HL-60 (cell line): Measurements from ENCODE around the gene SEC24A.

Experiments used
- DNase-seq, 2 experiments: peaks; one replicate each; pipeline ENCODE4 v3.0.0-alpha.2; 2010 to 2020; ENCODE audit warnings: low read depth in 1 of 2, low spot score in 1 of 2
- H3K27ac ChIP-seq: fragments of 250-450 bp; sonication (Bioruptor Pico); replicated peaks from 2 replicates; pipeline ENCODE4 v1.5.1; 2020; ENCODE audit warnings: mild to moderate bottlenecking, moderate library complexity
- H3K27me3 ChIP-seq: fragments of 250-450 bp; sonication (Bioruptor Pico); 2 replicates; pipeline ENCODE4 v1.5.1; 2021; ENCODE audit warnings: mild to moderate bottlenecking, moderate library complexity; ENCODE audit not compliant: insufficient read depth, poor library complexity, severe bottlenecking
- H3K4me3 ChIP-seq: replicated peaks from 2 replicates; pipeline ENCODE4 v1.5.1; 2011; ENCODE audit warnings: mild to moderate bottlenecking, control low read depth, low read length; ENCODE audit not compliant: insufficient read depth
- GABPA ChIP-seq: IDR thresholded peaks from 2 replicates; pipeline ENCODE4 v1.6.1; 2012; ENCODE audit warnings: low read depth
- POLR2AphosphoS5 ChIP-seq: IDR thresholded peaks from 2 replicates; pipeline ENCODE4 v1.6.1; 2012; ENCODE audit warnings: low read depth
- SPI1 ChIP-seq: IDR thresholded peaks from 2 replicates; pipeline ENCODE4 v1.6.1; 2012; ENCODE audit warnings: low read depth, mild to moderate bottlenecking, borderline replicate concordance
- TF ChIP-seq, protein P1 (sequence below): IDR thresholded peaks from 2 replicates; pipeline ENCODE4 v1.6.1; 2012; ENCODE audit warnings: low read depth; ENCODE audit not compliant: insufficient replicate concordance
- TF ChIP-seq, protein P2 (sequence below): IDR thresholded peaks from one replicate; pipeline ENCODE4 v1.5.1; 2011; ENCODE audit warnings: low read length, control low read depth, inconsistent platforms; ENCODE audit not compliant: insufficient read depth

Gene SEC24A

DNA sequence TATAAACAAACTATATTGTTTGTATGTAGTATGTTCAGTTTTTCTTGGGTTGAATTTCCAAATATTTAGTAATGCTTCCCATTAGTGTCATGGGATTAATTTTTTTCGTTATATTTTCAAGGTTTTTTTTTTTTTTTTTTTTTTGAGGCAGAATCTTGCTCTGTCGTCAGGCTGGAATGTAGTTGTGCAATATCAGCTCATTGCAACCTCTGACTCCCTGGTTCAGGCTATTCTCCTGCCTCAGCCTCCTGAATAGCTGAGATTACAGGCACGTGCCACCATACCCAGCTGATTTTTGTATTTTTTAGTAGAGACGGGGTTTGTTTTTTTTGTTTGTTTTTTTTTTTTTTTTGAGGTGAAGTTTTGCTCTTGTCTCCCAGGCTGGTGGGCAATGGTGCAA, 120.6 kb downstream of the SEC24A start:
- no peak overlapping the region for H3K27ac ChIP-seq
- no peak overlapping the region for H3K4me3 ChIP-seq
- H3K27me3 ChIP-seq: no peaks in the 10 kb centered on the region
- peak in 1 of 2 experiments; percentile 2 for DNase-seq
- TF ChIP-seq POLR2AphosphoS5: no peak
- TF ChIP-seq GABPA: no peak
- TF ChIP-seq, protein P1, sequence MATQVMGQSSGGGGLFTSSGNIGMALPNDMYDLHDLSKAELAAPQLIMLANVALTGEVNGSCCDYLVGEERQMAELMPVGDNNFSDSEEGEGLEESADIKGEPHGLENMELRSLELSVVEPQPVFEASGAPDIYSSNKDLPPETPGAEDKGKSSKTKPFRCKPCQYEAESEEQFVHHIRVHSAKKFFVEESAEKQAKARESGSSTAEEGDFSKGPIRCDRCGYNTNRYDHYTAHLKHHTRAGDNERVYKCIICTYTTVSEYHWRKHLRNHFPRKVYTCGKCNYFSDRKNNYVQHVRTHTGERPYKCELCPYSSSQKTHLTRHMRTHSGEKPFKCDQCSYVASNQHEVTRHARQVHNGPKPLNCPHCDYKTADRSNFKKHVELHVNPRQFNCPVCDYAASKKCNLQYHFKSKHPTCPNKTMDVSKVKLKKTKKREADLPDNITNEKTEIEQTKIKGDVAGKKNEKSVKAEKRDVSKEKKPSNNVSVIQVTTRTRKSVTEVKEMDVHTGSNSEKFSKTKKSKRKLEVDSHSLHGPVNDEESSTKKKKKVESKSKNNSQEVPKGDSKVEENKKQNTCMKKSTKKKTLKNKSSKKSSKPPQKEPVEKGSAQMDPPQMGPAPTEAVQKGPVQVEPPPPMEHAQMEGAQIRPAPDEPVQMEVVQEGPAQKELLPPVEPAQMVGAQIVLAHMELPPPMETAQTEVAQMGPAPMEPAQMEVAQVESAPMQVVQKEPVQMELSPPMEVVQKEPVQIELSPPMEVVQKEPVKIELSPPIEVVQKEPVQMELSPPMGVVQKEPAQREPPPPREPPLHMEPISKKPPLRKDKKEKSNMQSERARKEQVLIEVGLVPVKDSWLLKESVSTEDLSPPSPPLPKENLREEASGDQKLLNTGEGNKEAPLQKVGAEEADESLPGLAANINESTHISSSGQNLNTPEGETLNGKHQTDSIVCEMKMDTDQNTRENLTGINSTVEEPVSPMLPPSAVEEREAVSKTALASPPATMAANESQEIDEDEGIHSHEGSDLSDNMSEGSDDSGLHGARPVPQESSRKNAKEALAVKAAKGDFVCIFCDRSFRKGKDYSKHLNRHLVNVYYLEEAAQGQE: no peak
- no peak for TF ChIP-seq SPI1
- TF ChIP-seq, protein P2, sequence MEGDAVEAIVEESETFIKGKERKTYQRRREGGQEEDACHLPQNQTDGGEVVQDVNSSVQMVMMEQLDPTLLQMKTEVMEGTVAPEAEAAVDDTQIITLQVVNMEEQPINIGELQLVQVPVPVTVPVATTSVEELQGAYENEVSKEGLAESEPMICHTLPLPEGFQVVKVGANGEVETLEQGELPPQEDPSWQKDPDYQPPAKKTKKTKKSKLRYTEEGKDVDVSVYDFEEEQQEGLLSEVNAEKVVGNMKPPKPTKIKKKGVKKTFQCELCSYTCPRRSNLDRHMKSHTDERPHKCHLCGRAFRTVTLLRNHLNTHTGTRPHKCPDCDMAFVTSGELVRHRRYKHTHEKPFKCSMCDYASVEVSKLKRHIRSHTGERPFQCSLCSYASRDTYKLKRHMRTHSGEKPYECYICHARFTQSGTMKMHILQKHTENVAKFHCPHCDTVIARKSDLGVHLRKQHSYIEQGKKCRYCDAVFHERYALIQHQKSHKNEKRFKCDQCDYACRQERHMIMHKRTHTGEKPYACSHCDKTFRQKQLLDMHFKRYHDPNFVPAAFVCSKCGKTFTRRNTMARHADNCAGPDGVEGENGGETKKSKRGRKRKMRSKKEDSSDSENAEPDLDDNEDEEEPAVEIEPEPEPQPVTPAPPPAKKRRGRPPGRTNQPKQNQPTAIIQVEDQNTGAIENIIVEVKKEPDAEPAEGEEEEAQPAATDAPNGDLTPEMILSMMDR: no peak

DNA sequence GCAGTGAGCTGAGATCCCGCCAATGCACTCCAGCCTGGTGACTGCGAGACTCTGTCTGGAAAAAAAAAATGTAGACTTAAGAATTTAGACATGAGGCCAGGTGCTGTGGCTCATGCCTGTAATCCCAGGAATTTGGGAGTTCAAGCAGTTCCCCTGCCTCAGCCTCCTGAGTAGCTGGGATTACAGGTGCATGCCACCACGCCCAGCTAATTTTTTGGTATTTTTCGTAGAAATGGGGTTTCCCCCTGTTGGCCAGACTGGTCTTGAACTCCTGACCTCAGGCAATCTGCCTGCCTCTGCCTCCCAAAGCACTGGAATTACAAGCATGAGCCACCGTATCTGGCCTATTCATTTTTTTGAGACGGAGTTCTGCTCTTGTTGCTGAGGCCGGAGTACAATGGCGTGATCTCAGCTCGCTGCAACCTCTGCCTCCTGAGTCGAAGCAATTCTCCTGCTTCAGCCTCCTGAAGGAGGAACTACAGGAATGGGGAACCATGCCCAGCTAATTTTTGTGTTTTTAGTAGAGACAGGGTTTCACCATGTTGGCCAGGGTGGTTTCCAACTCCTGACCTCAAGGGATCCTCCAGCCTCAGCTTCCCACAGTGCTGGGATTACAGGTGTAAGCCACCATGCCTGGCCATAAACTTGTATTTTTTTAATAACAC, 124.0 kb downstream of the SEC24A start:
- TF ChIP-seq, protein P1: no peak
- TF ChIP-seq SPI1 (no peak), POLR2AphosphoS5 (no peak), GABPA (no peak)
- TF ChIP-seq, protein P2: no peak
- no peak overlapping the region for H3K4me3 ChIP-seq
- H3K27me3 ChIP-seq: no peaks in the 10 kb centered on the region
- no peak overlapping the region for H3K27ac ChIP-seq
- DNase-seq: peak in 1 of 2 experiments; percentile 4

DNA sequence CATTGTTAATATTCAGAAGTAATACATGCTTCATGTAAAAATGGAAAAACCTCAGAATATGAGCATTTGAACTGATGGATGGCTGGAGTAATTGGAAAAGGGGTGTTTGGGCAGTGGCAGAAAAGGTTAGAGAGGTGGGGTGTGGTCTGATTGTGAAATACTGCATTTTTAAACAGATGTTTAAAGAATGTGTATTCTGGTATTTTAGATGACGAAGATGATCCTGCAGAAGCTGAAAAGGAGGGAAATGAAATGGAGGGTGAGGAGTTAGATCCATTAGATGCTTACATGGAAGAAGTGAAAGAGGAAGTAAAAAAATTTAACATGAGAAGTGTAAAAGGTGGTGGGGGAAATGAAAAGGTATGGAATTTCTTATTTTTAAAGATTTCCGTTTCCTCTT, 128.8 kb downstream of the SEC24A start:
- no peak for TF ChIP-seq SPI1
- TF ChIP-seq, protein P1: no peak
- TF ChIP-seq POLR2AphosphoS5: no peak
- TF ChIP-seq, protein P2: no peak
- no peak for TF ChIP-seq GABPA
- DNase-seq: peak in 1 of 2 experiments; percentile 17
- Histone ChIP-seq H3K4me3 (no peak overlapping the region), H3K27ac (no peak overlapping the region), H3K27me3 (no peaks in the 10 kb centered on the region)
